ENCODE data around the gene PSMD2.

PSMD2 gene

DNA sequence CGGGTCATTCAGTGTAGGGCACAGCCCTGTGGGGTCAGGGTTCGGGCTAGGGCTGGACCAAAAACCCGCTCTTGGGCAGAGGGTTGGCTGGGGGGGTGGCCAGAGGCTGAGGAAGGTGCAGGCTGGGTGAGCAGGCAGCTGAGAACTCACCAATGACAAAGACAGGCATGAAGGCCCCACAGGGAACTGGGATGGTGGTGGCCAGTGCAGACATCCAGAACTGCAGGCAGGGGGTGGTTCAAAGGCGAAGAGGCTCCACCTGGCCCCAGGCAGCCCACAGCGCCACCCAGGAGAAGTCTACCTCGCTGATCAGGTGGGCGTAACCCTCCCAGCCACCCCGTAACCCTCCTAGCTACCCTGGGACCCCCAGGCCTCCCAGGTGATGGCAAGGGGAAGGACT is 55.7 kb downstream of the PSMD2 start:
- Histone ChIP-seq H3K4me3 (ENCODE audit: low read length) (no peak overlapping the region), H3K9me3 (replicated peaks; ENCODE audit: low read length) (no peaks in the 10 kb centered on the region), H3K36me3 (ENCODE audit: insufficient read depth, low read length) (peaks cover 13% of the 10 kb centered on the region), H3K9ac (ENCODE audit: low read depth, low read length) (no peak overlapping the region), H3K4me1 (ENCODE audit: control insufficient read depth, insufficient read depth, low read length) (peaks cover 6% of the 10 kb centered on the region), H3K27me3 (ENCODE audit: control insufficient read depth, insufficient read depth, low read length) (no peaks in the 10 kb centered on the region), H3K4me2 (ENCODE audit: low read length) (no peak overlapping the region)

DNA sequence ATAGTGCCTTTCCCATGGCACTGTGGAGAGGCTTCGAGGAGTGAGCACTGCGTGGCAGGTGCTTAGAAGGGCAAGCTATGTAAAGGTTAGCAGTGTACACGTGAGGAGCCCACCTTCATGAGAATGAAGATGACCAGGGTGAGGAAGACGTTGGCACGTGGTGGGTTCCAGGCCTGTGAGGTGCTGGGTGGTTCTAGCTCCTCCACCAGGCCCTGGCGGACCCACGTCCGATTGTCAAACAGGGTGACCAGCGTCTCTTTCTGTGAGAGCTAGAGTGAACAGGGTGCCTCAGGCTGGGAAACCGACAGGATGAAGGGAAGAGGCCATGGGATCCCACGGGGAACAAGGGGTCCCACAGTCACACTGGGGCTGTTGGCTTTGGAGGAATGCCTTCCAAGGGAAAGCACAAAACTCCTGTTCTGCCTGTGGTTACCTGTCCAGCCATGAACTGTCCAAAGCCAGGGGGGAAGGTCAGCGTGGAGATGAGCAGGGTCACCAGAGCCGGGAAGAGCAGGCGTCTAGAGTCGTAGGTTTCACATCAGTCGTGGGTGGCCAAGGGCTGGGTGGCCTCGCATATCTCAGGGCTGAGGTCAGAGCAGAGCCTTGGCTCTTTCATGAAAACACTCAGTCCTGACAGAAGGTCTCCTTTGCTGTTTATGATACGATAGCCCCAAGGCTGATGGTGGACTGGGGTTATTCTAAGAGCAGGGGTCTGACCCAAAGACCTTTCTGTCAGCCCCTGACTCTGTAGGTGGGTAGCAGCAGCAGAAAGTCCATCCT is 56.4 kb downstream of the PSMD2 start:
- Histone ChIP-seq H3K4me2 (ENCODE audit: low read length) (no peak overlapping the region), H3K9me3 (replicated peaks; ENCODE audit: low read length) (no peaks in the 10 kb centered on the region), H3K4me1 (ENCODE audit: control insufficient read depth, insufficient read depth, low read length) (peaks cover 11% of the 10 kb centered on the region), H3K4me3 (ENCODE audit: low read length) (no peak overlapping the region), H3K9ac (ENCODE audit: low read depth, low read length) (no peak overlapping the region), H3K36me3 (ENCODE audit: insufficient read depth, low read length) (peaks cover 13% of the 10 kb centered on the region), H3K27me3 (ENCODE audit: control insufficient read depth, insufficient read depth, low read length) (no peaks in the 10 kb centered on the region)

DNA sequence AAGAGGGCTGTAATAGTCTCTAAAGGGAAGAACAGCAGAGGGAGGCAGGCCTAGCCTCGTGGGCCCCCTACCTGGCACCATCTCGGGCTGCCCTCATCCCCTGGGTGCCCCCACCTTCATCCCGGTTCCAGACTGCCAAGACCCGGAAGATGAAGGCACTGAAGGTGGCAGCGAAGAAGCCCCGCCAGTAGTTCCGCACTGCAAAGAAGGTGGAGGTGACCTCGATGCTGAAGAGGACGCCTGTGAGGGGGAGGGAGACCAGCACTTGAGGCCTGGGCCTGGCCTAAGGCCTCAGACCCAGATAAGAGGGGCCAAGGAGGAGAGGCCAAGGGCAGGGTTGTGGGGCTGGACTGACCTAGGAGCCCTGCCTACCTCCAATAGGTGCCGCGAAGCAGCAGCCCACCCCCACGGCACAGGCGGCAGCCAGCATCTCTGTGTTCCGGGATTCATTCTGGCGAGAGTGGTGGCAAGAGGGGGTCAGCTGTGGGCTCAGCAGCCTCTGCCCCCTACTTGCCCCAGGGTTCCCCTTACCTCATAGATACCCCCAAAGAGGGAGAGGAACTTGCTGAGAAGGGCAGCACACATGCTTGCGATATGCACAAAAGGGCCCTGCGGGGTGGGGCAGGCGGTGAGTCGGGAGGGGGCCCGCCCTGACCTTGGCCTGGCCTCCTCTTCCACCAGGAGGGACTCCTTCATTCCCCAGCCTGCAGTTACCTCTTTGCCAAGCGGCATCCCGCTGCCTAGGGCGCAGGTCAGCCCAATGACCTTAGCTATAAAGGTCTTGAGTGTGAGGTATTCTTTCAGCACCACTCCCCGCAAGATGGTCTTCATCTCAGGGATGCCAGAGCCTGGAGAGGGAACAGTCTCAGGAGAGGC is 58.4 kb downstream of the PSMD2 start:
- no peak overlapping the region for H3K4me3 ChIP-seq (ENCODE audit: low read length)
- peaks cover 8% of the 10 kb centered on the region for H3K36me3 ChIP-seq (ENCODE audit: insufficient read depth, low read length)
- H3K9ac ChIP-seq (ENCODE audit: low read depth, low read length), result no peak overlapping the region

GRCh38 chr3:184358124-184358767 is 59.2 kb downstream of the PSMD2 start:
- Histone ChIP-seq H3K36me3 (ENCODE audit: insufficient read depth, low read length) (peaks cover 8% of the 10 kb centered on the region), H3K4me3 (ENCODE audit: low read length) (no peak overlapping the region), H3K9me3 (replicated peaks; ENCODE audit: low read length) (no peaks in the 10 kb centered on the region), H3K9ac (ENCODE audit: low read depth, low read length) (no peak overlapping the region), H3K27me3 (ENCODE audit: control insufficient read depth, insufficient read depth, low read length) (no peaks in the 10 kb centered on the region), H3K4me1 (ENCODE audit: control insufficient read depth, insufficient read depth, low read length) (peaks cover 20% of the 10 kb centered on the region), H3K4me2 (ENCODE audit: low read length) (no peak overlapping the region)

More for the DNA sequence above, 58.4 kb downstream of the PSMD2 start:
- Histone ChIP-seq H3K9me3 (replicated peaks; ENCODE audit: low read length) (no peaks in the 10 kb centered on the region), H3K4me2 (ENCODE audit: low read length) (no peak overlapping the region), H3K27me3 (ENCODE audit: control insufficient read depth, insufficient read depth, low read length) (no peaks in the 10 kb centered on the region), H3K4me1 (ENCODE audit: control insufficient read depth, insufficient read depth, low read length) (peaks cover 20% of the 10 kb centered on the region)

Small RNAs within 50 kb of the gene (small RNA-seq; reads per million reads assigned to genes)
- 778 reads per million, percentile 99 among the genes with 10 or more reads in this experiment for gene SNORD66

All from skeletal muscle satellite cell (primary cell).